GM23338 (cell line): ENCODE results near the gene ZNF783. TPM values are rescaled to one million over a fixed set of nuclear protein-coding genes. Genes with fewer than 3 reads are reported as not detected.

Experiments
- ATAC-seq: fragments of 200-7000 bp; cut with Tn5 transposase; 3 replicates; pipeline ENCODE4 v1.9.1; 2020
- DNase-seq: peaks from one replicate; pipeline ENCODE4 v3.0.0-alpha.2; 2015; ENCODE audit warnings: low spot score
- H2AFZ ChIP-seq: fragments of 200-600 bp; sonication (generic); 2 replicates; pipeline ENCODE4 v1.8.0; 2016; ENCODE audit warnings: antibody characterized with exemption, mild to moderate bottlenecking, moderate library complexity
- H3F3A ChIP-seq: fragments of 200-600 bp; sonication (generic); replicated peaks from 2 replicates; pipeline ENCODE4 v1.8.0; 2017; ENCODE audit warnings: antibody characterized with exemption, mixed run types, low read depth
- H3K27ac ChIP-seq: fragments of 200-600 bp; sonication (generic); 2 replicates; pipeline ENCODE4 v1.6.1; 2016; ENCODE audit warnings: low read depth
- H3K27me3 ChIP-seq: fragments of 200-600 bp; sonication (generic); 2 replicates; pipeline ENCODE4 v1.8.0; 2016; ENCODE audit warnings: mild to moderate bottlenecking, mixed run types, moderate library complexity; ENCODE audit not compliant: insufficient read depth
- H3K36me3 ChIP-seq: fragments of 200-600 bp; sonication (generic); 2 replicates; pipeline ENCODE4 v1.8.0; 2016; ENCODE audit warnings: mild to moderate bottlenecking; ENCODE audit not compliant: insufficient read depth
- H3K4me1 ChIP-seq: fragments of 200-600 bp; sonication (generic); 2 replicates; pipeline ENCODE4 v1.8.0; 2016; ENCODE audit warnings: mild to moderate bottlenecking, moderate library complexity; ENCODE audit not compliant: insufficient read depth
- H3K4me2 ChIP-seq: fragments of 200-600 bp; sonication (generic); 2 replicates; pipeline ENCODE4 v1.7.1; 2017; ENCODE audit warnings: mixed run types
- H3K4me3 ChIP-seq: fragments of 200-600 bp; sonication (generic); 2 replicates; pipeline ENCODE4 v1.6.1; 2016; ENCODE audit warnings: mixed run types
- H3K79me2 ChIP-seq: fragments of 200-600 bp; sonication (generic); replicated peaks from 2 replicates; pipeline ENCODE4 v1.8.0; 2017; ENCODE audit warnings: mild to moderate bottlenecking; ENCODE audit not compliant: insufficient read depth
- H3K9me2 ChIP-seq: fragments of 200-600 bp; sonication (generic); 2 replicates; pipeline ENCODE4 v1.8.0; 2017; ENCODE audit not compliant: insufficient read depth
- H4K20me1 ChIP-seq: fragments of 200-600 bp; sonication (generic); replicated peaks from 2 replicates; pipeline ENCODE4 v1.8.0; 2017; ENCODE audit warnings: mild to moderate bottlenecking; ENCODE audit not compliant: insufficient read depth
- H3K27ac Mint-ChIP-seq: 2 replicates; pipeline ENCODE4 v1.8.0; 2020; ENCODE audit warnings: inconsistent platforms, mild to moderate bottlenecking, moderate library complexity, mixed read lengths
- H3K27me3 Mint-ChIP-seq: 3 replicates; pipeline ENCODE4 v1.8.0; 2022; ENCODE audit warnings: low read depth, mild to moderate bottlenecking, moderate library complexity, mixed read lengths, inconsistent platforms; ENCODE audit not compliant: insufficient read depth, poor library complexity
- H3K36me3 Mint-ChIP-seq: 3 replicates; pipeline ENCODE4 v1.8.0; 2021; ENCODE audit warnings: low read depth, mild to moderate bottlenecking, inconsistent platforms, moderate library complexity, mixed read lengths
- H3K4me1 Mint-ChIP-seq: 3 replicates; pipeline ENCODE4 v1.8.0; 2020; ENCODE audit warnings: mild to moderate bottlenecking, inconsistent platforms, mixed read lengths
- H3K4me3 Mint-ChIP-seq: 3 replicates; pipeline ENCODE4 v1.8.0; 2021; ENCODE audit warnings: moderate library complexity, mild to moderate bottlenecking, inconsistent platforms, mixed read lengths
- H3K9me3 Mint-ChIP-seq: 3 replicates; pipeline ENCODE4 v1.8.0; 2020; ENCODE audit warnings: moderate library complexity, mild to moderate bottlenecking, inconsistent platforms, mixed read lengths
- CREB1 ChIP-seq: fragments of 250-450 bp; sonication (Bioruptor Pico); IDR thresholded peaks from 2 replicates; pipeline ENCODE4 v1.5.0; 2020; ENCODE audit warnings: low read depth, mild to moderate bottlenecking, moderate library complexity
- CTCF ChIP-seq, 2 experiments: fragments of 200-600 bp in 1 of 2; sonication (generic) in 1 of 2; conservative IDR thresholded peaks; 2 replicates each; pipeline versions ENCODE4 v1.5.1 to v1.6.1; 2016 to 2017; ENCODE audit warnings: antibody characterized with exemption in 2 of 2, low read depth in 2 of 2, mild to moderate bottlenecking in 2 of 2, moderate library complexity in 1 of 2
- EZH2 ChIP-seq: fragments of 200-600 bp; sonication (generic); IDR thresholded peaks from one replicate; pipeline ENCODE4 v1.8.0; 2017; ENCODE audit warnings: antibody characterized with exemption, mild to moderate bottlenecking, low read depth; ENCODE audit not compliant: unreplicated experiment
- EZH2phosphoT487 ChIP-seq: fragments of 200-600 bp; sonication (generic); IDR thresholded peaks from one replicate; pipeline ENCODE4 v1.8.1; 2018; ENCODE audit warnings: antibody characterized with exemption; ENCODE audit not compliant: unreplicated experiment
- JUNB ChIP-seq: IDR thresholded peaks from one replicate; pipeline ENCODE4 v1.6.1; 2016; ENCODE audit warnings: antibody characterized with exemption; ENCODE audit not compliant: unreplicated experiment
- NANOG ChIP-seq: IDR thresholded peaks from 2 replicates; pipeline ENCODE4 v1.6.1; 2016; ENCODE audit warnings: antibody characterized with exemption, borderline replicate concordance
- POLR2AphosphoS5 ChIP-seq: IDR thresholded peaks from 2 replicates; pipeline ENCODE4 v1.6.1; 2016; ENCODE audit warnings: antibody characterized with exemption, low read depth
- REST ChIP-seq: IDR thresholded peaks from one replicate; pipeline ENCODE4 v1.6.1; 2018; ENCODE audit warnings: antibody characterized with exemption; ENCODE audit not compliant: unreplicated experiment
- STAT1 ChIP-seq: IDR thresholded peaks from one replicate; pipeline ENCODE4 v1.6.1; 2016; ENCODE audit warnings: antibody characterized with exemption; ENCODE audit not compliant: unreplicated experiment
- ZNF114 ChIP-seq: fragments of 250-450 bp; sonication (Bioruptor Pico); IDR thresholded peaks from 2 replicates; pipeline ENCODE4 v1.5.0; 2020; ENCODE audit warnings: mild to moderate bottlenecking, moderate library complexity
- ZNF331 ChIP-seq: fragments of 250-450 bp; sonication (Bioruptor Pico); IDR thresholded peaks from 2 replicates; pipeline ENCODE4 v1.5.0; 2020; ENCODE audit warnings: low read depth, mild to moderate bottlenecking, moderate library complexity
- polyA plus RNA-seq: library from polyadenylated mRNA; unstranded; fragments of >200 nt; fragmentation: Nextera tagmentation; extraction: Ambion mirVana; gene quantifications from 2 replicates; pipeline ENCODE4 v1.2.1, GENCODE V29; 2016
- total RNA-seq: library from RNA; depleted of rRNA; stranded (reverse); fragments of >200 nt; shearing (Covaris generic); gene quantifications from 2 replicates; pipeline ENCODE4 v1.2.3, GENCODE V29; 2014
- TF ChIP-seq, protein P1 (sequence below): fragments of 250-450 bp; sonication (Bioruptor Pico); IDR thresholded peaks from 2 replicates; pipeline ENCODE4 v1.5.0; 2020; ENCODE audit warnings: mild to moderate bottlenecking, moderate library complexity
- TF ChIP-seq, protein P2 (sequence below): IDR thresholded peaks from 2 replicates; pipeline ENCODE4 v1.6.1; 2016; ENCODE audit warnings: antibody characterized with exemption

ZNF783 gene
- total and polyA plus RNA-seq, 2 experiments from 2014 or later = 2.1 to 9.0 TPM

DNA sequence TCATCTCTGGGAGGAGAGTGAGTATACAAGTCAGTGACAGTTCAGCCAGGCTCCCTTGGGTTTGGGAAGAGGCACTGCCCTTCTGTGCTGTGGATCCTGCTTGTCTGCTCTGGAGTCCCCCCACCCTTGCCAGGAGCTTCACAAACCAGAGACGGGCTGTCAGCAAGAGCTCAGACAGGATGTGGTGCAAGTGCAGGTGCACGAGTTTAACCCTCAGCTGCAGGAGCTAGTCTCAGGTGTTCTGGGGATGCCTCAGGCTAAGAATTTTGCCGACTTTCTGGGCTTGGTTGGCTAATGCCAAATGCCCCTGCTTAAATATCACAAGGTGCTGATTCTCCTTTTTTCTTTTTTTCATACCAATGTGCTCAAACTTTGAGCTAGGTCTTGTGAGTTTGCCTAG is 22.3 kb downstream of the ZNF783 start:
- Mint-ChIP-seq H3K27me3 (peaks cover 9% of the 10 kb centered on the region), H3K36me3 (peaks cover 16% of the 10 kb centered on the region), H3K4me1 (peaks cover 28% of the 10 kb centered on the region), H3K27ac (no peak overlapping the region), H3K9me3 (no peaks in the 10 kb centered on the region; the same call in 2 of the 3 replicates), H3K4me3 (peak overlapping the region; percentile 91)
- H2AFZ ChIP-seq = peak overlapping the region; percentile 80; the same call in 1 of the 2 replicates
- no peaks in the 10 kb centered on the region for H3K9me2 ChIP-seq
- peak overlapping the region; percentile 87 for H3K4me3 ChIP-seq
- no peak for TF ChIP-seq JUNB
- TF ChIP-seq POLR2AphosphoS5 = no peak
- TF ChIP-seq, protein P1, sequence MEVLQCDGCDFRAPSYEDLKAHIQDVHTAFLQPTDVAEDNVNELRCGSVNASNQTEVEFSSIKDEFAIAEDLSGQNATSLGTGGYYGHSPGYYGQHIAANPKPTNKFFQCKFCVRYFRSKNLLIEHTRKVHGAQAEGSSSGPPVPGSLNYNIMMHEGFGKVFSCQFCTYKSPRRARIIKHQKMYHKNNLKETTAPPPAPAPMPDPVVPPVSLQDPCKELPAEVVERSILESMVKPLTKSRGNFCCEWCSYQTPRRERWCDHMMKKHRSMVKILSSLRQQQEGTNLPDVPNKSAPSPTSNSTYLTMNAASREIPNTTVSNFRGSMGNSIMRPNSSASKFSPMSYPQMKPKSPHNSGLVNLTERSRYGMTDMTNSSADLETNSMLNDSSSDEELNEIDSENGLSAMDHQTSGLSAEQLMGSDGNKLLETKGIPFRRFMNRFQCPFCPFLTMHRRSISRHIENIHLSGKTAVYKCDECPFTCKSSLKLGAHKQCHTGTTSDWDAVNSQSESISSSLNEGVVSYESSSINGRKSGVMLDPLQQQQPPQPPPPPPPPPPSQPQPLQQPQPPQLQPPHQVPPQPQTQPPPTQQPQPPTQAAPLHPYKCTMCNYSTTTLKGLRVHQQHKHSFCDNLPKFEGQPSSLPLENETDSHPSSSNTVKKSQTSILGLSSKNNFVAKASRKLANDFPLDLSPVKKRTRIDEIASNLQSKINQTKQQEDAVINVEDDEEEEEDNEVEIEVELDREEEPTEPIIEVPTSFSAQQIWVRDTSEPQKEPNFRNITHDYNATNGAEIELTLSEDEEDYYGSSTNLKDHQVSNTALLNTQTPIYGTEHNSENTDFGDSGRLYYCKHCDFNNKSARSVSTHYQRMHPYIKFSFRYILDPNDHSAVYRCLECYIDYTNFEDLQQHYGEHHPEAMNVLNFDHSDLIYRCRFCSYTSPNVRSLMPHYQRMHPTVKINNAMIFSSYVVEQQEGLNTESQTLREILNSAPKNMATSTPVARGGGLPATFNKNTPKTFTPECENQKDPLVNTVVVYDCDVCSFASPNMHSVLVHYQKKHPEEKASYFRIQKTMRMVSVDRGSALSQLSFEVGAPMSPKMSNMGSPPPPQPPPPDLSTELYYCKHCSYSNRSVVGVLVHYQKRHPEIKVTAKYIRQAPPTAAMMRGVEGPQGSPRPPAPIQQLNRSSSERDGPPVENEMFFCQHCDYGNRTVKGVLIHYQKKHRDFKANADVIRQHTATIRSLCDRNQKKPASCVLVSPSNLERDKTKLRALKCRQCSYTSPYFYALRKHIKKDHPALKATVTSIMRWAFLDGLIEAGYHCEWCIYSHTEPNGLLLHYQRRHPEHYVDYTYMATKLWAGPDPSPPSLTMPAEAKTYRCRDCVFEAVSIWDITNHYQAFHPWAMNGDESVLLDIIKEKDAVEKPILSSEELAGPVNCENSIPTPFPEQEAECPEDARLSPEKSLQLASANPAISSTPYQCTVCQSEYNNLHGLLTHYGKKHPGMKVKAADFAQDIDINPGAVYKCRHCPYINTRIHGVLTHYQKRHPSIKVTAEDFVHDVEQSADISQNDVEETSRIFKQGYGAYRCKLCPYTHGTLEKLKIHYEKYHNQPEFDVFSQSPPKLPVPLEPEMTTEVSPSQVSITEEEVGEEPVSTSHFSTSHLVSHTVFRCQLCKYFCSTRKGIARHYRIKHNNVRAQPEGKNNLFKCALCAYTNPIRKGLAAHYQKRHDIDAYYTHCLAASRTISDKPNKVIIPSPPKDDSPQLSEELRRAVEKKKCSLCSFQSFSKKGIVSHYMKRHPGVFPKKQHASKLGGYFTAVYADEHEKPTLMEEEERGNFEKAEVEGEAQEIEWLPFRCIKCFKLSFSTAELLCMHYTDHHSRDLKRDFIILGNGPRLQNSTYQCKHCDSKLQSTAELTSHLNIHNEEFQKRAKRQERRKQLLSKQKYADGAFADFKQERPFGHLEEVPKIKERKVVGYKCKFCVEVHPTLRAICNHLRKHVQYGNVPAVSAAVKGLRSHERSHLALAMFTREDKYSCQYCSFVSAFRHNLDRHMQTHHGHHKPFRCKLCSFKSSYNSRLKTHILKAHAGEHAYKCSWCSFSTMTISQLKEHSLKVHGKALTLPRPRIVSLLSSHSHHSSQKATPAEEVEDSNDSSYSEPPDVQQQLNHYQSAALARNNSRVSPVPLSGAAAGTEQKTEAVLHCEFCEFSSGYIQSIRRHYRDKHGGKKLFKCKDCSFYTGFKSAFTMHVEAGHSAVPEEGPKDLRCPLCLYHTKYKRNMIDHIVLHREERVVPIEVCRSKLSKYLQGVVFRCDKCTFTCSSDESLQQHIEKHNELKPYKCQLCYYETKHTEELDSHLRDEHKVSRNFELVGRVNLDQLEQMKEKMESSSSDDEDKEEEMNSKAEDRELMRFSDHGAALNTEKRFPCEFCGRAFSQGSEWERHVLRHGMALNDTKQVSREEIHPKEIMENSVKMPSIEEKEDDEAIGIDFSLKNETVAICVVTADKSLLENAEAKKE = no peak
- no peak for TF ChIP-seq EZH2
- TF ChIP-seq EZH2phosphoT487 = no peak
- TF ChIP-seq NANOG = no peak
- no peak for TF ChIP-seq ZNF114
- TF ChIP-seq REST = no peak
- no peak for TF ChIP-seq CTCF (conservative IDR thresholded peaks at IDR 0.05; ENCODE audit: low read depth in 2 of 2)
- TF ChIP-seq, protein P2, sequence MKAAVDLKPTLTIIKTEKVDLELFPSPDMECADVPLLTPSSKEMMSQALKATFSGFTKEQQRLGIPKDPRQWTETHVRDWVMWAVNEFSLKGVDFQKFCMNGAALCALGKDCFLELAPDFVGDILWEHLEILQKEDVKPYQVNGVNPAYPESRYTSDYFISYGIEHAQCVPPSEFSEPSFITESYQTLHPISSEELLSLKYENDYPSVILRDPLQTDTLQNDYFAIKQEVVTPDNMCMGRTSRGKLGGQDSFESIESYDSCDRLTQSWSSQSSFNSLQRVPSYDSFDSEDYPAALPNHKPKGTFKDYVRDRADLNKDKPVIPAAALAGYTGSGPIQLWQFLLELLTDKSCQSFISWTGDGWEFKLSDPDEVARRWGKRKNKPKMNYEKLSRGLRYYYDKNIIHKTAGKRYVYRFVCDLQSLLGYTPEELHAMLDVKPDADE = no peak
- no peak for TF ChIP-seq CREB1
- no peak for TF ChIP-seq ZNF331 (CRISPR knock-in tag)
- TF ChIP-seq STAT1 = no peak
- ATAC-seq (no peak), DNase-seq (peak; percentile 35)
- no peak overlapping the region for H3K27ac ChIP-seq
- H3K36me3 ChIP-seq = no peaks in the 10 kb centered on the region
- 0 out of 2 replicates have a peak, but pooled peaks cover 10% of the 10 kb centered on the region for H3F3A ChIP-seq
- H3K27me3 ChIP-seq = peaks cover 5% of the 10 kb centered on the region; the same call in 1 of the 2 replicates
- no peaks in the 10 kb centered on the region for H3K79me2 ChIP-seq
- peak overlapping the region; percentile 97 for H3K4me2 ChIP-seq
- H4K20me1 ChIP-seq = no peaks in the 10 kb centered on the region
- peaks cover 3% of the 10 kb centered on the region for H3K4me1 ChIP-seq
